ENCODE data around the gene MYOZ2. TPM values are rescaled to one million over a fixed set of nuclear protein-coding genes. Genes with fewer than 3 reads are reported as not detected.

MYOZ2 gene
- total RNA-seq, 1 experiment from 2014 or later: not detected

GRCh38 chr4:119179011-119179410, 43.4 kb downstream of the MYOZ2 start:
- TF ChIP-seq, protein P1, sequence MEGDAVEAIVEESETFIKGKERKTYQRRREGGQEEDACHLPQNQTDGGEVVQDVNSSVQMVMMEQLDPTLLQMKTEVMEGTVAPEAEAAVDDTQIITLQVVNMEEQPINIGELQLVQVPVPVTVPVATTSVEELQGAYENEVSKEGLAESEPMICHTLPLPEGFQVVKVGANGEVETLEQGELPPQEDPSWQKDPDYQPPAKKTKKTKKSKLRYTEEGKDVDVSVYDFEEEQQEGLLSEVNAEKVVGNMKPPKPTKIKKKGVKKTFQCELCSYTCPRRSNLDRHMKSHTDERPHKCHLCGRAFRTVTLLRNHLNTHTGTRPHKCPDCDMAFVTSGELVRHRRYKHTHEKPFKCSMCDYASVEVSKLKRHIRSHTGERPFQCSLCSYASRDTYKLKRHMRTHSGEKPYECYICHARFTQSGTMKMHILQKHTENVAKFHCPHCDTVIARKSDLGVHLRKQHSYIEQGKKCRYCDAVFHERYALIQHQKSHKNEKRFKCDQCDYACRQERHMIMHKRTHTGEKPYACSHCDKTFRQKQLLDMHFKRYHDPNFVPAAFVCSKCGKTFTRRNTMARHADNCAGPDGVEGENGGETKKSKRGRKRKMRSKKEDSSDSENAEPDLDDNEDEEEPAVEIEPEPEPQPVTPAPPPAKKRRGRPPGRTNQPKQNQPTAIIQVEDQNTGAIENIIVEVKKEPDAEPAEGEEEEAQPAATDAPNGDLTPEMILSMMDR (IDR thresholded peaks at IDR 0.05; ENCODE audit: unreplicated experiment): no peak
- no peak for DNase-seq (ENCODE audit: unreplicated experiment)
- ChIA-PET CTCF (interaction anchor here (1.6 kb wide), 1 partner anchor 137 kb away, joined by 4 read pairs; no protein-coding TSS in a partner anchor), POLR2A (interaction anchor here (0.9 kb wide), 1 partner anchor 121 kb away, joined by 4 read pairs; a partner anchor contains a TSS)
- H3K4me3 Mint-ChIP-seq (ENCODE audit: unreplicated experiment): no peak overlapping the region
- H3K27ac Mint-ChIP-seq (ENCODE audit: low read depth, unreplicated experiment): no peak overlapping the region
- no peaks in the 10 kb centered on the region for H3K36me3 Mint-ChIP-seq (ENCODE audit: insufficient read depth, unreplicated experiment)
- BruUV-seq (replicated peaks): no TSS peak
- H3K4me1 Mint-ChIP-seq (ENCODE audit: insufficient read depth, unreplicated experiment): no peaks in the 10 kb centered on the region
- no peaks in the 10 kb centered on the region for H3K27me3 Mint-ChIP-seq (ENCODE audit: insufficient read depth, unreplicated experiment)
- H3K9me3 Mint-ChIP-seq (ENCODE audit: unreplicated experiment): no peaks in the 10 kb centered on the region
- intact Hi-C loops (cut with micrococcal nuclease): no loop called here

DNA sequence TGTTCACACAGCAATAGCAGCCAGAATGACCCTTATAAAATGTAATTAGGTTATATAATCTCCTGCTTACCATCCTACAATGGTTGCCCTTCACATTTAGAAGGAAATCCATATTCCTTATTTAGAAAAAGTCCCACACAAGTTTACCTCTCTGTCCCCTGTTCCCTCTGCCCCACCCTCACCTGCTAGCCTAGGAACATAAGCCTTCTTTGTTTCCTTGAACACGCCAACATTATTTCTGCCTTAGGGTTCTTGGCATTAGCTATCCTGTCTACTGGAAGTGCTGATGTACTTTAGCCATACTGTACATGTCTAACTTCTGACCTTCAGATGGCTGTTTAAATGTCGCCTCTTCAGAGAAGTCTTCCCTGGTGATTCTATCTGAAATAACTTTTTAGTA, 48.5 kb downstream of the MYOZ2 start:
- Mint-ChIP-seq H3K27ac (ENCODE audit: low read depth, unreplicated experiment) (no peak overlapping the region), H3K4me1 (ENCODE audit: insufficient read depth, unreplicated experiment) (no peaks in the 10 kb centered on the region), H3K36me3 (ENCODE audit: insufficient read depth, unreplicated experiment) (no peaks in the 10 kb centered on the region), H3K27me3 (ENCODE audit: insufficient read depth, unreplicated experiment) (no peaks in the 10 kb centered on the region), H3K9me3 (ENCODE audit: unreplicated experiment) (no peaks in the 10 kb centered on the region), H3K4me3 (ENCODE audit: unreplicated experiment) (no peak overlapping the region)
- BruUV-seq (replicated peaks): no TSS peak
- DNase-seq (ENCODE audit: unreplicated experiment): peak; percentile 2
- TF ChIP-seq, protein P1 (IDR thresholded peaks at IDR 0.05; ENCODE audit: unreplicated experiment): no peak
- ChIA-PET CTCF (no interaction called here), POLR2A (interaction anchor here (1.0 kb wide), 1 partner anchor 28 kb away, joined by 5 read pairs; the partner anchor contains the start of gene USP53)
- intact Hi-C loops (cut with micrococcal nuclease): no loop called here

- no peak overlapping the region for H3K4me3 Mint-ChIP-seq (ENCODE audit: unreplicated experiment)
- no peaks in the 10 kb centered on the region for H3K36me3 Mint-ChIP-seq (ENCODE audit: insufficient read depth, unreplicated experiment)
- no peak overlapping the region for H3K27ac Mint-ChIP-seq (ENCODE audit: low read depth, unreplicated experiment)
- no peaks in the 10 kb centered on the region for H3K9me3 Mint-ChIP-seq (ENCODE audit: unreplicated experiment)
- no TSS peak for BruUV-seq (replicated peaks)
- no peaks in the 10 kb centered on the region for H3K4me1 Mint-ChIP-seq (ENCODE audit: insufficient read depth, unreplicated experiment)
- TF ChIP-seq, protein P1 (IDR thresholded peaks at IDR 0.05; ENCODE audit: unreplicated experiment): no peak
- no peaks in the 10 kb centered on the region for H3K27me3 Mint-ChIP-seq (ENCODE audit: insufficient read depth, unreplicated experiment)
- POLR2A ChIA-PET: interaction anchor here (1.0 to 3.1 kb wide), 3 partner anchors 20 to 54 kb away, joined by 3 to 17 read pairs (median 4); partner anchors contain the start of genes MYOZ2 and USP53
- CTCF ChIA-PET: interaction anchor here (0.5 to 0.9 kb wide), 4 partner anchors 19 to 146 kb away, joined by 3 to 4 read pairs (median 3); no protein-coding TSS in a partner anchor
- DNase-seq (ENCODE audit: unreplicated experiment): peak; percentile 11
- intact Hi-C loops (cut with micrococcal nuclease): no loop called here
Measured at GRCh38 chr4:119189638-119190037, 54.0 kb downstream of the MYOZ2 start.

DNA sequence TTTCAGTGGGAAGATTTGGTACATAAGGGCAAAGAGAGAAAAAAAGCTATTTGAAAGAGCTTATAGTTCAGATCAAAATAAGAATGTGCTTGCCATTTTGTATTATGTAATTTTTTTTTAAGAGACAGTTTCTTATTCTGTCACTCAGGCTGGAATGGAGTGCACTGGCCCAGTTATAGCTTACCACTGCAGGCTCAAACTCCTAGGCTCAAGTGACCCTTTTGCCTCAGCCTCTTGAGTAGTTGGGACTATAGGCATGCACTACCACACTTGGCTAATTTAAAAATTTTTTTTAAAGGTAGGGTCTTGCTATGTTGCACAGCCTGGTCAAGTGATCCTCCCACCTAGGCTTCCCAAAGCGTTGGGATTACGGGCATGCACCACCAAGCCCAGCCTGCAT, 54.7 kb downstream of the MYOZ2 start:
- ChIA-PET POLR2A (interaction anchor here (1.3 to 3.1 kb wide), 2 partner anchors 22 to 55 kb away, joined by 4 to 17 read pairs; partner anchors contain the start of genes MYOZ2 and USP53), CTCF (interaction anchor here (0.6 to 0.9 kb wide), 3 partner anchors 24 to 146 kb away, joined by 3 read pairs; no protein-coding TSS in a partner anchor)
- no peaks in the 10 kb centered on the region for H3K9me3 Mint-ChIP-seq (ENCODE audit: unreplicated experiment)

More for the DNA sequence above, 54.7 kb downstream of the MYOZ2 start:
- Mint-ChIP-seq H3K36me3 (ENCODE audit: insufficient read depth, unreplicated experiment) (no peaks in the 10 kb centered on the region), H3K4me1 (ENCODE audit: insufficient read depth, unreplicated experiment) (no peaks in the 10 kb centered on the region), H3K27ac (ENCODE audit: low read depth, unreplicated experiment) (no peak overlapping the region), H3K27me3 (ENCODE audit: insufficient read depth, unreplicated experiment) (no peaks in the 10 kb centered on the region), H3K4me3 (ENCODE audit: unreplicated experiment) (no peak overlapping the region)
- DNase-seq (ENCODE audit: unreplicated experiment): no peak
- intact Hi-C loops (cut with micrococcal nuclease): no loop called here
- no TSS peak for BruUV-seq (replicated peaks)
- TF ChIP-seq, protein P1 (IDR thresholded peaks at IDR 0.05; ENCODE audit: unreplicated experiment): no peak

Data from MCF 10A (cell line).